MM.1S (cell line): Measurements from ENCODE around the gene TRIM44.

Experiments used
- CTCF ChIP-seq: fragments of 300-600 bp; sonication (generic); IDR thresholded peaks from 2 replicates; pipeline ENCODE4 v1.5.1; 2016; ENCODE audit warnings: antibody characterized with exemption, low read length, mixed read lengths
- EZH2 ChIP-seq: fragments of 300-600 bp; sonication (generic); optimal IDR thresholded peaks from 2 replicates; pipeline ENCODE3; 2017; ENCODE audit warnings: low read depth, mild to moderate bottlenecking, antibody characterized with exemption, low read length, mixed read lengths

DNA sequence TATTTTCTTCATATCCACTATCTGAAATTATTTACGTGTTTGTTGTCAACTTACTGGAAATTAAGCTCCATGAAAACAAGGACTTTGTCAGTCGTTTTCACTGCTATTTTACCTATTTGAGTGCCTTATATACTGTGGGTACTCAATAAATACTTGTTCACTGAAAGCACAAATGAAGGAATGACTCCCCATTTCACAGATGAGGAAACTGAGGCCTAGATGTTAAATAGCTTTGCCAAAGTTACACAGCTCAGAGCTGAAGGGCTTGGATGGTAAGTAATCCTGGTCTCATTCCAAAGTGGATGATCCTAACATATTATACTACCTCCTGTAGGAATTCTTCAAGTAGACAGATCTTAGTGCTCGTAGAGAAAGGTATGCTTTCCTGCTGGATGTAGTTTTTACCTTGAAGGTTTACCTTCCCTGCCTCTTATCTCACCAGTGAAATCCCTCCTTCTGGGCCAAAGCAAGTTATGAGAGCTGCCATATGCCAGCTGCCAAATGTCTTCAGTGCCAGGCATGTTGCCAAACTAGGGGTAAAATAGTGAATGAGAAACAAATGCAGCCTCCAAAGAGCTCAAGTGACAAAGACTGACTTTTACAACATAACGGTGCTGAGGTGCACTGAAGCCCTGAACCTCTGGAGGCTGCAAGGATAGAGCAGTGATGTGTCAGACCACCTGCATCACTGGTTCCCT, 129.7 kb downstream of the TRIM44 start:
- TF ChIP-seq EZH2 = no peak
- no peak for TF ChIP-seq CTCF
